ENCODE data around the gene CTNNA1.

CTNNA1 gene

GRCh38 chr5:138873466-138874221 lies 120.4 kb downstream of the CTNNA1 start:
- Mint-ChIP-seq H3K9me3 (no peaks in the 10 kb centered on the region), H3K27ac (peak overlapping the region; percentile 23 to 58 (median 56)), H3K27me3 (ENCODE audit: low read depth) (no peaks in the 10 kb centered on the region), H3K36me3 (ENCODE audit: low read depth) (peaks cover 14% of the 10 kb centered on the region), H3K4me3 (peak overlapping the region in 2 of 3 experiments; percentile 7 to 68), H3K4me1 (peaks cover 72% of the 10 kb centered on the region)
- TF ChIP-seq CTCF (IDR thresholded peaks at IDR 0.05; ENCODE audit: unreplicated experiment in 3 of 3), result no peak

- no peak for TF ChIP-seq CTCF (IDR thresholded peaks at IDR 0.05; ENCODE audit: unreplicated experiment in 3 of 3)
- Mint-ChIP-seq H3K9me3 (no peaks in the 10 kb centered on the region), H3K4me1 (peaks cover 66% of the 10 kb centered on the region), H3K36me3 (ENCODE audit: low read depth) (peaks cover 15% of the 10 kb centered on the region), H3K4me3 (peak overlapping the region; percentile 30 to 68 (median 42)), H3K27ac (peak overlapping the region; percentile 23 to 72 (median 36)), H3K27me3 (ENCODE audit: low read depth) (no peaks in the 10 kb centered on the region)
These were observed 121.0 kb downstream of the CTNNA1 start for GRCh38 chr5:138874241-138874640.

GRCh38 chr5:138874771-138875551 lies 121.7 kb downstream of the CTNNA1 start, which contains the start of gene LRRTM2:
Gene LRRTM2, minus strand, starts transcription at chr5:138875335. Its CDS starts 424 bp downstream, at chr5:138874911.
- H3K27me3 Mint-ChIP-seq (ENCODE audit: low read depth), result no peaks in the 10 kb centered on the region
- H3K36me3 Mint-ChIP-seq (ENCODE audit: low read depth), result peaks cover 15% of the 10 kb centered on the region
- H3K4me3 Mint-ChIP-seq, result peak within 1 kb of the TSS; percentile 30 to 77 (median 64)
- no peak for TF ChIP-seq CTCF (IDR thresholded peaks at IDR 0.05; ENCODE audit: unreplicated experiment in 3 of 3)
- H3K4me1 Mint-ChIP-seq, result peaks cover 58% of the 10 kb centered on the region
- H3K9me3 Mint-ChIP-seq, result no peaks in the 10 kb centered on the region
- peak within 1 kb of the TSS; percentile 62 to 87 (median 62) for H3K27ac Mint-ChIP-seq

GRCh38 chr5:138875552-138875875 lies 122.3 kb downstream of the CTNNA1 start:
- Mint-ChIP-seq H3K27me3 (ENCODE audit: low read depth) (no peaks in the 10 kb centered on the region), H3K27ac (peak overlapping the region; percentile 62 to 87 (median 62))
- TF ChIP-seq CTCF (IDR thresholded peaks at IDR 0.05; ENCODE audit: unreplicated experiment in 3 of 3), result no peak

GRCh38 chr5:138875946-138876345 lies 122.7 kb downstream of the CTNNA1 start:
- H3K9me3 Mint-ChIP-seq, result no peaks in the 10 kb centered on the region
- H3K27ac Mint-ChIP-seq, result peak overlapping the region; percentile 22 to 87 (median 62)
- TF ChIP-seq CTCF (IDR thresholded peaks at IDR 0.05; ENCODE audit: unreplicated experiment in 3 of 3), result no peak
- no peaks in the 10 kb centered on the region for H3K27me3 Mint-ChIP-seq (ENCODE audit: low read depth)
- no peak overlapping the region for H3K4me3 Mint-ChIP-seq
- H3K36me3 Mint-ChIP-seq (ENCODE audit: low read depth), result peaks cover 23% of the 10 kb centered on the region
- peaks cover 56% of the 10 kb centered on the region for H3K4me1 Mint-ChIP-seq

More at GRCh38 chr5:138875552-138875875, 122.3 kb downstream of the CTNNA1 start:
- H3K36me3 Mint-ChIP-seq (ENCODE audit: low read depth), result peaks cover 19% of the 10 kb centered on the region
- peaks cover 56% of the 10 kb centered on the region for H3K4me1 Mint-ChIP-seq
- H3K9me3 Mint-ChIP-seq, result no peaks in the 10 kb centered on the region
- H3K4me3 Mint-ChIP-seq, result peak overlapping the region in 1 of 3 experiments; percentile 77
